ENCODE measurements around the gene LDLRAD4.

The LDLRAD4 gene

GRCh38 chr18:13423352-13423751, 204.8 kb downstream of the LDLRAD4 start:
- TF ChIP-seq ARNTL (CRISPR knock-in tag; IDR thresholded peaks at IDR 0.05; ENCODE audit: borderline replicate concordance, low read depth) (no peak), TCF4 (CRISPR knock-in tag; IDR thresholded peaks at IDR 0.05; ENCODE audit: borderline replicate concordance) (no peak), RARB (CRISPR knock-in tag; IDR thresholded peaks at IDR 0.05) (no peak), GLIS3 (CRISPR knock-in tag; IDR thresholded peaks at IDR 0.05) (no peak), ZNF8 (CRISPR knock-in tag; IDR thresholded peaks at IDR 0.05) (no peak), SNAI2 (CRISPR knock-in tag; IDR thresholded peaks at IDR 0.05) (no peak), ZNF565 (CRISPR knock-in tag; conservative IDR thresholded peaks at IDR 0.05; ENCODE audit: low read depth) (no peak), BACH2 (CRISPR knock-in tag; IDR thresholded peaks at IDR 0.05; ENCODE audit: borderline replicate concordance) (no peak), TOX (CRISPR knock-in tag; IDR thresholded peaks at IDR 0.05; ENCODE audit: borderline replicate concordance) (no peak)
- TF ChIP-seq, protein P1, sequence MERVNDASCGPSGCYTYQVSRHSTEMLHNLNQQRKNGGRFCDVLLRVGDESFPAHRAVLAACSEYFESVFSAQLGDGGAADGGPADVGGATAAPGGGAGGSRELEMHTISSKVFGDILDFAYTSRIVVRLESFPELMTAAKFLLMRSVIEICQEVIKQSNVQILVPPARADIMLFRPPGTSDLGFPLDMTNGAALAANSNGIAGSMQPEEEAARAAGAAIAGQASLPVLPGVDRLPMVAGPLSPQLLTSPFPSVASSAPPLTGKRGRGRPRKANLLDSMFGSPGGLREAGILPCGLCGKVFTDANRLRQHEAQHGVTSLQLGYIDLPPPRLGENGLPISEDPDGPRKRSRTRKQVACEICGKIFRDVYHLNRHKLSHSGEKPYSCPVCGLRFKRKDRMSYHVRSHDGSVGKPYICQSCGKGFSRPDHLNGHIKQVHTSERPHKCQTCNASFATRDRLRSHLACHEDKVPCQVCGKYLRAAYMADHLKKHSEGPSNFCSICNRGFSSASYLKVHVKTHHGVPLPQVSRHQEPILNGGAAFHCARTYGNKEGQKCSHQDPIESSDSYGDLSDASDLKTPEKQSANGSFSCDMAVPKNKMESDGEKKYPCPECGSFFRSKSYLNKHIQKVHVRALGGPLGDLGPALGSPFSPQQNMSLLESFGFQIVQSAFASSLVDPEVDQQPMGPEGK (CRISPR knock-in tag; IDR thresholded peaks at IDR 0.05; ENCODE audit: borderline replicate concordance), result no peak
- TF ChIP-seq, protein P2, sequence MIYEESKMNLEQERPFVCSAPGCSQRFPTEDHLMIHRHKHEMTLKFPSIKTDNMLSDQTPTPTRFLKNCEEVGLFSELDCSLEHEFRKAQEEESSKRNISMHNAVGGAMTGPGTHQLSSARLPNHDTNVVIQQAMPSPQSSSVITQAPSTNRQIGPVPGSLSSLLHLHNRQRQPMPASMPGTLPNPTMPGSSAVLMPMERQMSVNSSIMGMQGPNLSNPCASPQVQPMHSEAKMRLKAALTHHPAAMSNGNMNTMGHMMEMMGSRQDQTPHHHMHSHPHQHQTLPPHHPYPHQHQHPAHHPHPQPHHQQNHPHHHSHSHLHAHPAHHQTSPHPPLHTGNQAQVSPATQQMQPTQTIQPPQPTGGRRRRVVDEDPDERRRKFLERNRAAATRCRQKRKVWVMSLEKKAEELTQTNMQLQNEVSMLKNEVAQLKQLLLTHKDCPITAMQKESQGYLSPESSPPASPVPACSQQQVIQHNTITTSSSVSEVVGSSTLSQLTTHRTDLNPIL (CRISPR knock-in tag; IDR thresholded peaks at IDR 0.05; ENCODE audit: low read depth), result no peak
- TF ChIP-seq, protein P3, sequence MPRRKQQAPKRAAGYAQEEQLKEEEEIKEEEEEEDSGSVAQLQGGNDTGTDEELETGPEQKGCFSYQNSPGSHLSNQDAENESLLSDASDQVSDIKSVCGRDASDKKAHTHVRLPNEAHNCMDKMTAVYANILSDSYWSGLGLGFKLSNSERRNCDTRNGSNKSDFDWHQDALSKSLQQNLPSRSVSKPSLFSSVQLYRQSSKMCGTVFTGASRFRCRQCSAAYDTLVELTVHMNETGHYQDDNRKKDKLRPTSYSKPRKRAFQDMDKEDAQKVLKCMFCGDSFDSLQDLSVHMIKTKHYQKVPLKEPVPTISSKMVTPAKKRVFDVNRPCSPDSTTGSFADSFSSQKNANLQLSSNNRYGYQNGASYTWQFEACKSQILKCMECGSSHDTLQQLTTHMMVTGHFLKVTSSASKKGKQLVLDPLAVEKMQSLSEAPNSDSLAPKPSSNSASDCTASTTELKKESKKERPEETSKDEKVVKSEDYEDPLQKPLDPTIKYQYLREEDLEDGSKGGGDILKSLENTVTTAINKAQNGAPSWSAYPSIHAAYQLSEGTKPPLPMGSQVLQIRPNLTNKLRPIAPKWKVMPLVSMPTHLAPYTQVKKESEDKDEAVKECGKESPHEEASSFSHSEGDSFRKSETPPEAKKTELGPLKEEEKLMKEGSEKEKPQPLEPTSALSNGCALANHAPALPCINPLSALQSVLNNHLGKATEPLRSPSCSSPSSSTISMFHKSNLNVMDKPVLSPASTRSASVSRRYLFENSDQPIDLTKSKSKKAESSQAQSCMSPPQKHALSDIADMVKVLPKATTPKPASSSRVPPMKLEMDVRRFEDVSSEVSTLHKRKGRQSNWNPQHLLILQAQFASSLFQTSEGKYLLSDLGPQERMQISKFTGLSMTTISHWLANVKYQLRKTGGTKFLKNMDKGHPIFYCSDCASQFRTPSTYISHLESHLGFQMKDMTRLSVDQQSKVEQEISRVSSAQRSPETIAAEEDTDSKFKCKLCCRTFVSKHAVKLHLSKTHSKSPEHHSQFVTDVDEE (CRISPR knock-in tag; IDR thresholded peaks at IDR 0.05), result no peak
- ATAC-seq, result no peak

GRCh38 chr18:13424363-13424762, 205.8 kb downstream of the LDLRAD4 start:
- TF ChIP-seq ZFP3 (CRISPR knock-in tag; IDR thresholded peaks at IDR 0.05) (no peak), ISL1 (CRISPR knock-in tag; IDR thresholded peaks at IDR 0.05) (no peak), CSDC2 (CRISPR knock-in tag; IDR thresholded peaks at IDR 0.05) (no peak), TCF4 (CRISPR knock-in tag; IDR thresholded peaks at IDR 0.05; ENCODE audit: borderline replicate concordance) (no peak), GLIS3 (CRISPR knock-in tag; IDR thresholded peaks at IDR 0.05) (no peak), TOX (CRISPR knock-in tag; IDR thresholded peaks at IDR 0.05; ENCODE audit: borderline replicate concordance) (no peak)
- TF ChIP-seq, protein P3 (CRISPR knock-in tag; IDR thresholded peaks at IDR 0.05), result no peak
- no peak for ATAC-seq

- no peak for ATAC-seq
- TF ChIP-seq SNAI2 (CRISPR knock-in tag; IDR thresholded peaks at IDR 0.05), result no peak
- TF ChIP-seq, protein P1 (CRISPR knock-in tag; IDR thresholded peaks at IDR 0.05; ENCODE audit: borderline replicate concordance), result no peak
- TF ChIP-seq ZFP3 (CRISPR knock-in tag; IDR thresholded peaks at IDR 0.05), result no peak
- TF ChIP-seq, protein P2 (CRISPR knock-in tag; IDR thresholded peaks at IDR 0.05; ENCODE audit: low read depth), result no peak
- TF ChIP-seq ZNF70 (CRISPR knock-in tag; IDR thresholded peaks at IDR 0.05), result no peak
- no peak for TF ChIP-seq CSDC2 (CRISPR knock-in tag; IDR thresholded peaks at IDR 0.05)
- TF ChIP-seq BACH2 (CRISPR knock-in tag; IDR thresholded peaks at IDR 0.05; ENCODE audit: borderline replicate concordance), result no peak
- no peak for TF ChIP-seq ZFP30 (CRISPR knock-in tag; IDR thresholded peaks at IDR 0.05)
- no peak for TF ChIP-seq ZC3H10 (CRISPR knock-in tag; IDR thresholded peaks at IDR 0.05)
- no peak for TF ChIP-seq ARNTL (CRISPR knock-in tag; IDR thresholded peaks at IDR 0.05; ENCODE audit: borderline replicate concordance, low read depth)
- TF ChIP-seq ISL1 (CRISPR knock-in tag; IDR thresholded peaks at IDR 0.05), result no peak
- no peak for TF ChIP-seq ZNF565 (CRISPR knock-in tag; conservative IDR thresholded peaks at IDR 0.05; ENCODE audit: low read depth)
- no peak for TF ChIP-seq OSR1 (CRISPR knock-in tag; IDR thresholded peaks at IDR 0.05)
- no peak for TF ChIP-seq PPARA (CRISPR knock-in tag; IDR thresholded peaks at IDR 0.05; ENCODE audit: borderline replicate concordance)
- TF ChIP-seq, protein P3 (CRISPR knock-in tag; IDR thresholded peaks at IDR 0.05), result no peak
Measured at GRCh38 chr18:13425357-13426091, 207.0 kb downstream of the LDLRAD4 start.

Measured in SK-N-SH treated with all-trans-retinoic acid at 6 μM for 48 hours (cell line).